NCI-H1436 treated with DMSO at 0.1 percent for 48 hours (cell line): ENCODE results near the gene KCNH8.
"Not testable (repeated sequence)": the region's sequence is repeated elsewhere in the genome, so short reads cannot be mapped to it uniquely, and the experiment has no call there.

Source experiments
- DNase-seq: peaks from one replicate; lab custom pipeline; 2025; lab: John Stamatoyannopoulos, UW

Gene KCNH8

DNA sequence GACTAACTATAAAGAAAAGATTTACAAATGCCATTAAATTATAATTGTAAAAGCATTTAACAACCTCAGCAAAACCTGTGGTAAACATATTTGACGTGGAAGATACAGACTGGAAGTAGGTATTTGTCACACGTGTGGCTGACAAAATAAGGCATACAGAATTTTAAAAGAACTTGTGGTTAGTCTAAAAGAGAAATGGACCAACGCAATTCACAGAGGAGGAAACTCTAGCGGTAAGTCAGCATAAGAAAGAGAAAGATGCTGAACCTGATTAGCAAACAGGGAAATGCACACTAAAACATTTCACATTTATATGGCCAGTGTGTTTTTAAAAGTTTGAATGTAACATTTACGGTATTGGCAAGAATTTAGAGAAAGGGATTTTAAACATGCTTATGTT lies 35.3 kb downstream of the KCNH8 start:
- DNase-seq, result no peak

GRCh38 chr3:19190126-19190525 lies 41.8 kb downstream of the KCNH8 start:
- DNase-seq, result no peak

DNA sequence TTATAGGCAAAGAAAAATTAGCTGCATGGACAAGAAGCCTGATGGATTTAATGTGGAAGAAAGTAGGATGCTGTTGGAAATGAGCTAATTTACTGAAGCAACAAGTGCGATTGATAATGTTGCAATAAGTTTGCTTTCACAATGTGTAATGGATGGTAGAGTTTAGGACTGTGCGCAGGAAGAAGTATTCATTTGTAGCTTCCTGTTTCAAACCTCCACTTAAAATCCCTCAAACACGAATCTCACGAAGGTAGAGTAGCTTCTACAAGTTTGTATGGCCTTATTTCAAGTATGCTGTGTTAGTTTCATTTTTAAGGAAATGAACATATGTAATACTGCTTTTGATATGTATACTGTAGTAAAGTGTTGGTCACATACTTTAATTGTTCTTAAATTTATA lies 42.3 kb downstream of the KCNH8 start:
- no peak for DNase-seq

DNA sequence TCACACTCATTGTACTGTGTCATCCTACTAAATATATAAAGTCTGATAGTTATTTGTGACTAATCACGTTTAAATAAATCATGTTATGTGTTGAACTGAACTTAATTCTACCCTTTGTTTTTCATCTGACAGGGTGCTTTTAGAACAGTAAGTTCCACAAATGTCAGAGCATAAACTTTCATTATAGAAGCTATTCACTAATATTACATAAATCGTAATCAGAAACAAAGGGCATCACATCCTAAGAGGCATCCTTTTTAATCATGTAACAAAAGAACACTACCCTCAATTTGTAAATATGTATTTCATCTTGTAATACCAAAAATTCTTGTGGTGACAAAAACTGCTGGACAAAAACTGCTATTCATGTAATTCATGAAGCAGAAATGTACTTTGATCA lies 50.8 kb downstream of the KCNH8 start:
- no peak for DNase-seq

DNA sequence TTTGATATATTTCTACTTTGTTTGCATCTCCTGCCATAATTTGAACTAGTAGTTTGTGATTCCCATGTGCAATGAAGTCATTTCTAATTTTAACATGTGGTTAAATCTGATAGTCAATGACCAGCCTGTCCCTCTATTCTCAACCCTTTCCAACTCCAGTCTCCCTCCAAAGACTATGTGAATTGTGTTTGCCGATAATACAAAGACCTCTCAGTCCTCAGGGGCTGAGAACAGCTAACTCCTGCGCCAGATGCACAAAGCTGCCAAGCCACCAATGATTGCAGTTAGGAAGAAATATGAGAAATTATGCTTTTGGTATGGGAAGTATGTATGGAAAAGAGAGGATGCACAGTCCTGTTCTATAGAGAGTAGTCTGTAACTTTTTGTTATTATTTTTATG lies 54.0 kb downstream of the KCNH8 start:
- no peak for DNase-seq

- no peak for DNase-seq
Observed at GRCh38 chr3:19202754-19203153, 54.4 kb downstream of the KCNH8 start.

GRCh38 chr3:19206540-19206939 lies 58.2 kb downstream of the KCNH8 start:
- DNase-seq, result no peak

DNA sequence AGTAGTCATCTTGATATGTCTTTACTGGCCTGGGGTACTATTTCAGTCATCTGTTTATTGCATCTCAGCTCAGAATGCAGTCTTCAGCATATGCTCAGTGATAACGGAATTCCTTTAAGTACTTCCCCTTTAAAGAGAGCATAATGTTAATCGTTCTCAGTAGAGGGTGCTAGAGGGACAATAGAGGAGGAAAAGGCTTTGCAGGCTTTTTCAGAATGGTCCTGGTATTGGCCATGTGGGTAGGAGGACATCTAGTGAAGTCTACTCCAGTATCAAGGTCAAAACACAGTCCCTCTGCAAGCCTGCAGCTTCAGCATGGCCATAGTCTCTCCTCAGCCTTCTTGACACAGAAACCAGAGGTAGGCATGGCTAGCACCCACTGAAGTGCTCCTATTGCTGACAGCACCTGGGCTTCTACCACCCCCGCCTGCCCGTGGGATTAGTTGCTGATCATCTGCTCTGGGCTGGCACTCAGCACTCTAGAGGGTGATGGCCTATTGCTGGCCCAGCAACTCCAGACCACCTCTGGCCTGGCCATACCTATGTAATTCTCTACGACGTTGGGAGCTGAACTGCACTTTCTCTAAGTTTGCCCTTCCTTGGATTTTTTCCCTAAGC lies 65.4 kb downstream of the KCNH8 start:
- DNase-seq, result no peak

GRCh38 chr3:19215427-19215826 lies 67.1 kb downstream of the KCNH8 start:
- DNase-seq, result no peak

DNA sequence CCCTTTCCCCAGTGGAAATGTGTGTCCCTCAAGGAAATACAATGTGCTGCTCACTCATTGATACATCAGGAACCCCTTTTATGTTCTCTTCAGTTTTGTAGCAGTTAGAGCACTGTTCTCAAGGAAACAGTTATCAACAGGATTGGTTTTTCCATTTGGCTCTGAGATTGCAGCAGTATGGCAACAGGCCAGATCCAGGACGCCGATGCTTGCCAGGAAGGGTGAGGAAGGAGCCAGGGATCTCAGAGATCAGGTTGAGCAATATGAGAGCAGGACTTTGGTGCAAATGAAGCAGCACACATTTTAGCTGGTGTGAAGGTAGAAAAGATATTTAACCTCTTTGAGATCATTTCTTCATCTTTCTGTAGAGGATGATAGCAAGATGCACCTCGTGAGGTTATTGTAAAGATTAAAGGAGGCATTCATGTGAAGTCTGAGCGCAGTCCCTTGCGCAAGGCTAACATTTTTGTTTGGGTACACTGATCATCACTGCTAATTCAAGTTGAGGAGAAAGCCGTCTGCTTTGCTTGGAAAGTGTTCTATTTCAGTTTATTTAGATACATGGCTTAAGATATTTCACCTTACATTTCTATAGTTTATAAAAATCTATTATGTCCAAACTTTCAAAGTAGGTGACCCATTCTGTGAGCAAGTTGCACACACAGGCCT lies 68.5 kb downstream of the KCNH8 start:
- DNase-seq, result no peak

DNA sequence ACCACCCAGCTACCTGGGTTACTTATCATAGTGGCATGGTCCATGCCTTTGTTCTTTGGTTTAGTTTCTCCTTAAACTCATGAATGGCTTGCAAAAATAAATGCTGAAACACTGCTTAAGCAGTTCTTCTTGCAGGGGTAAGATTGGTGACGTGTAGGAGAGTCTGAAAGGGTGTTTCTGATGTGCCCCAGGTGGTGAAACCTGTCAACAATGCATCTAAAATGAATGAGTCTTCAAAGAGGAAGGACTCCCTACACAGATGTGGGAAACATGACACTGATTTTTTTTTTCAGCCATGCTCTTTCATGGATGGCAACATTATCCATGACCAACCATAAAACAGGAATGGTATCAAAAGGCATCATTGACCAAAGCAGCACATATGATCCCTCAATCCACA lies 72.0 kb downstream of the KCNH8 start:
- DNase-seq, result no peak

- no peak for DNase-seq
Observed at GRCh38 chr3:19221081-19221480, 72.8 kb downstream of the KCNH8 start.

DNA sequence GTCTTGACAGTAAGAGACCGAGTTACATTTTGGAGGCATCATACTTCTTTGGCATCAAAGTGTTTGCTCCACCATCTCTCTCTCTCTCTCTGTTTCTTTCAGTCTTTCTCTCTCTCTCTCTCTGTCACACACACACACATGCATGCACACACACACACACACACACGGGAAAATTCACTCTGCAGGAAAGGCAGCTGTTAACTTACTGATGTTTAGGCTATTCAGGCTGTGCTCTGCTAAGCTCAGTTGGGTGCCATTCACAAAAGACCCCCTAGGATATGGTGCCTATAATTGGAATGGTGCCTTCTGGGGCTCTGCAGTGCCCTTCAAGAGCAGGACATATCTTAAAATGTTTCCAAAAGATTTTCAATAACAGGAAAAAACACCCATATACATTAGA lies 78.2 kb downstream of the KCNH8 start:
- DNase-seq, result no peak

GRCh38 chr3:19228167-19228566 lies 79.9 kb downstream of the KCNH8 start:
- no peak for DNase-seq

DNA sequence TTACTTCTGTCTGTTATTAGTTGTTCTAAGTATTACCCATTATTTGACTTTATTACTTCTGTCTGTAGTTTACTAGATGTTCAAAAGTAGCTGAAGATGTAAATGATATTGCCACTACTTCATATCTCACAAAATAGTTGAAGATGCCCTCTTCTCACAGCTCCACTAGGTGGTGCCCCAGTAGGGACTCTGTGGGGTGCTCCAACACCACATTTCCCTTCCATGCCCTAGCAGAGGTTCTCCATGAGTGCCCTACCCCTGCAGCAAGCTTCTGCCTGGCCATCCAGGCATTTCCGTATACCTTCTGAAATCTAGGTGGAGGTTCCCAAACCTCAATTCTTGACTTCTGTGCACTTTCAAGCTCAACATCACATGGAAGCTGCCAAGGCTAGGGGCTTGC lies 80.8 kb downstream of the KCNH8 start:
- no peak for DNase-seq

- DNase-seq, result not testable (repeated sequence)
Observed at GRCh38 chr3:19229881-19230280, 81.6 kb downstream of the KCNH8 start.

GRCh38 chr3:19231792-19232461 lies 83.6 kb downstream of the KCNH8 start:
- no peak for DNase-seq

DNA sequence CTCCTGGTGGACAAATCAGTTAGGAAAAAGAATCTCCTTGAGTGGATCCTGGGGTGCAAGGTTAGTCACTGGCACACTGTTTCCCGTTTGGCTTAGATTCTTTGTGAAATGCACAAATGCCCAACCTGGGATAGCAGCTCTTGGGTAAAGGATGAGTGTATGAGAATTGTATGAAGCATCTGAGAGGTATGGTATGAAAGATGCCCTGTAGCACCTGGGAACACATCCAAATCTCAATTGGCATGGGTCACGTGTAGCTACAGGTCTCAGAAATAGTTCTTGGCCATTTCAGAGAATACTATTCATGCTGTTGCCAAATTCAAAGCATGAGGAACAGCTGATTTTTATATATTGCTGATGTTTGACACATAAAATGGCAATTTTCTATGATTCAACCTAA lies 84.3 kb downstream of the KCNH8 start:
- no peak for DNase-seq

DNA sequence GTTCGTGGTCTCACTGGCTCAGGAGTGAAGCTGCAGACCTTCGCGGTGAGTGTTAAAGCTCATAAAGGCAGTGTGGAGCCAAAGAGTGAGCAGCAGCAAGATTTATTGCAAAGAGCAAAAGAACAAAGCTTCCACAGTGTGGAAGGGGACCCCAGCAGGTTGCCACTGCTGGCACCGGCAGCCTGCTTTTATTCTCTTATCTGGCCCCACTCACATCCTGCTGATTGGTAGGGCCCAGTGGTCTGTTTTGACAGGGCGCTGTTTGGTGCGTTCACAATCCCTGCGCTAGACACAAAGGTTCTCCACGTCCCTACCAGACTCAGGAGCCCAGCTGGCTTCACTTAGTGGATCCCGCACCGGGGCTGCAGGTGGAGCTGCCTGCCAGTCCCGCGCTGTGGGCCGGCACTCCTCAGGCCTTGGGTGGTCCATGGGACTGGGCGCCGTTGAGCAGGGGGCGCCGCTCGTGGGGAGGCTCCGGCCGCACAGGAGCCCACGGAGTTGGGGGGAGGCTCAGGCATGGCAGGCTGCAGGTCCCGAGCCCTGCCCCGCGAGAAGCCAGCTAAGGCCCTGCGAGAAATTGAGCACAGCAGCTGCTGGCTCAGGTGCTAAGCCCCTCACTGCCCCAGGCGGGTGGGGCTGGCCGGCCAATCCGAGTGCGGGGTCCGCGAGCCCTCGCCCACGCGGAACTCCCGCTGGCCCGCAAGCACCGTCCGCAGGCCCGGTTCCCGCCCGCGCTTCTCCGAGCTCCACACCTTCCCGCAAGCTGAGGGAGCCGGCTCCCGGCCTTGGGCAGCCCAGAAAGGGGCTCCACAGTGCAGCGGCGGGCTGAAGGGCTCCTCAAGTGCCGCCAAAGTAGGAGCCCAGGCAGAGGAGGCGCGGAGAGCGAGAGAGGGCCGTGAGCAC lies 85.8 kb downstream of the KCNH8 start:
- not testable (repeated sequence) for DNase-seq

DNA sequence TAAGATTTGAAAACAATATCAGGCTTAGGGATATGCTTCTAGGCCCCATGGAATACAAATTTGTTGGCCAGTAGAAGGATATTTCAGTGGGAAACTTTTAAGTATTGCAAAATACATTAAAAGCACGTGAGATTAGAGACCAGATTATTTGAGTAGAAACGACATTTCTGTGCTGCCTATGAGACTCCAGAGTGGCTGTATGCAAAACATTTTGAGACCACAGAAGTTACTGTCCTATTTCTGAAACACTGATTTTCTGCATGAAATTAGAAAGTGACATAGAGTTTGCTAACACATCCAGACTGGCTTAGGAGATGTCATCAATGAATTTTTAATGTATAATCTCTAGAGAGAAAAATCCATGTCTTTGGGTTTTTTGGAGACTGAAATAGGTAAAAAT lies 99.8 kb downstream of the KCNH8 start:
- no peak for DNase-seq

DNA sequence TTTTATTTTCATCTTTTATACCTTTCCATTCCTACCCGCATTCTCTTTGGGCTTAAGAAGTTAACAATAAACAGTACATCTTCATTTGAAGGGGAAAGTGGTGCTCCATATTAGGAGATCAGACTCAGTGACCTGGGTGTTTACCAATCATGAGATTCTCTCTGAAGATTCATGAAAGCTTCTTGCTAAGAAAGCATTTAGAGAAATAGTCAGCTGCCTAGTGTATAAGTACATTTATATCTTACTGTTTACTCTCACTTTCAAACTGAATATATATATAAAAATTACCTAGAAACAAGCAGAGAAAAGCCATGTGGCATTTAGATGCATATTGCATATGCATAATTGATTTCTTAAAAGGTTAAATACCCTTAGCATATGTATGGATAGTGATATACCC lies 100.5 kb downstream of the KCNH8 start:
- DNase-seq, result no peak

GRCh38 chr3:19250959-19251610 lies 102.8 kb downstream of the KCNH8 start:
- DNase-seq, result no peak
